PC-9 (cell line): ENCODE data around the gene ZNF787. TPM values are rescaled to one million over a fixed set of nuclear protein-coding genes. Genes with fewer than 3 reads are reported as not detected.

Experiments
- BruUV-seq: library from RNA; stranded (reverse); fragments of 400-500 nt; replicated peaks from 2 replicates; lab custom pipeline; 2021; lab: Mats Ljungman, UMichigan
- CTCF ChIA-PET: fragments of 300-600 bp; sonication (Branson Sonifier 250); formaldehyde crosslinking; loops from one replicate; lab custom pipeline; 2022; ENCODE audit warnings: antibody characterized with exemption; lab: Charles Lee
- POLR2A ChIA-PET: fragments of 300-600 bp; sonication (Branson Sonifier 250); formaldehyde crosslinking; loops from one replicate; lab custom pipeline; 2022; ENCODE audit warnings: antibody characterized with exemption; ENCODE audit not compliant: unreplicated experiment; lab: Charles Lee
- DNase-seq, 2 experiments: peaks; one replicate each; pipeline versions ENCODE4 v3.0.0 to v3.0.0-alpha.2; 2015 to 2022; ENCODE audit warnings: mixed read lengths in 1 of 2
- H2AFZ ChIP-seq: fragments of 200-600 bp; sonication (generic); 2 replicates; pipeline ENCODE4 v1.8.1; 2017; ENCODE audit warnings: antibody characterized with exemption
- H3F3A ChIP-seq: fragments of 200-600 bp; sonication (generic); 2 replicates; pipeline ENCODE4 v1.8.1; 2017; ENCODE audit warnings: antibody characterized with exemption, mild to moderate bottlenecking, low read depth; ENCODE audit not compliant: insufficient read depth
- H3K27ac ChIP-seq: fragments of 200-600 bp; sonication (generic); 2 replicates; pipeline ENCODE4 v1.6.1; 2016; ENCODE audit warnings: mixed run types
- H3K27me3 ChIP-seq: fragments of 200-600 bp; sonication (generic); 2 replicates; pipeline ENCODE4 v1.6.1; 2016; ENCODE audit warnings: low read depth, mixed run types; ENCODE audit not compliant: insufficient read depth
- H3K36me3 ChIP-seq: fragments of 200-600 bp; sonication (generic); 2 replicates; pipeline ENCODE4 v1.6.1; 2016; ENCODE audit warnings: low read depth, mixed run types
- H3K4me1 ChIP-seq: fragments of 200-600 bp; sonication (generic); replicated peaks from 2 replicates; pipeline ENCODE4 v1.6.1; 2016; ENCODE audit warnings: mixed run types; ENCODE audit not compliant: insufficient read depth
- H3K4me2 ChIP-seq: fragments of 200-600 bp; sonication (generic); 2 replicates; pipeline ENCODE4 v1.6.1; 2017; ENCODE audit warnings: mixed run types
- H3K4me3 ChIP-seq: fragments of 200-600 bp; sonication (generic); 2 replicates; pipeline ENCODE4 v1.6.1; 2016; ENCODE audit warnings: mixed run types
- H3K79me2 ChIP-seq: fragments of 200-600 bp; sonication (generic); 2 replicates; pipeline ENCODE4 v1.6.1; 2017; ENCODE audit warnings: low read depth, mixed run types
- H3K9me2 ChIP-seq: fragments of 200-600 bp; sonication (generic); 2 replicates; pipeline ENCODE4 v1.8.1; 2017; ENCODE audit warnings: mild to moderate bottlenecking; ENCODE audit not compliant: insufficient read depth
- H3K9me3 ChIP-seq: fragments of 200-600 bp; sonication (generic); 2 replicates; pipeline ENCODE4 v1.8.1; 2016; ENCODE audit warnings: low read depth; ENCODE audit not compliant: insufficient read depth
- H4K20me1 ChIP-seq: fragments of 200-600 bp; sonication (generic); 2 replicates; pipeline ENCODE4 v1.8.1; 2017; ENCODE audit not compliant: insufficient read depth
- EZH2 ChIP-seq: fragments of 200-600 bp; sonication (generic); IDR thresholded peaks from 2 replicates; pipeline ENCODE4 v1.8.0; 2017; ENCODE audit warnings: antibody characterized with exemption, low read depth
- intact Hi-C: fragments of 100-400 bp; cut with micrococcal nuclease; formaldehyde crosslinking; loops from one replicate; pipeline ENCODE4 v1.10.0; 2022; ENCODE audit not compliant: unreplicated experiment
- total RNA-seq: library from RNA; stranded (reverse); gene quantifications from 2 replicates; pipeline ENCODE4 v1.2.3, GENCODE V29; 2021
- TF ChIP-seq, protein P1 (sequence below): fragments of 200-600 bp; sonication (generic); conservative IDR thresholded peaks from 2 replicates; pipeline ENCODE4 v1.6.1; 2017; ENCODE audit warnings: mixed run types, antibody characterized with exemption, mild to moderate bottlenecking, moderate library complexity

Gene ZNF787
- total RNA-seq, 1 experiment from 2014 or later: 51.4 TPM

GRCh38 chr19:56117376-56117884 is 3.7 kb downstream of the ZNF787 start:
- H3K4me3 ChIP-seq: no peak overlapping the region
- peak in 1 of 2 experiments; percentile 20 for DNase-seq
- H3K4me2 ChIP-seq: no peak overlapping the region
- POLR2A ChIA-PET: no interaction called here
- H4K20me1 ChIP-seq: peaks cover 73% of the 10 kb centered on the region
- CTCF ChIA-PET: no interaction called here
- intact Hi-C loops: no loop called here
- H3K9me2 ChIP-seq: no peaks in the 10 kb centered on the region
- H3K9me3 ChIP-seq: no peaks in the 10 kb centered on the region
- no TSS peak for BruUV-seq
- H3K4me1 ChIP-seq: peaks cover 14% of the 10 kb centered on the region
- H3K36me3 ChIP-seq: peaks cover 10% of the 10 kb centered on the region; the same call in 1 of the 2 replicates
- H3F3A ChIP-seq: peaks cover 23% of the 10 kb centered on the region; the same call in 1 of the 2 replicates
- H3K79me2 ChIP-seq: peaks cover 81% of the 10 kb centered on the region
- TF ChIP-seq, protein P1, sequence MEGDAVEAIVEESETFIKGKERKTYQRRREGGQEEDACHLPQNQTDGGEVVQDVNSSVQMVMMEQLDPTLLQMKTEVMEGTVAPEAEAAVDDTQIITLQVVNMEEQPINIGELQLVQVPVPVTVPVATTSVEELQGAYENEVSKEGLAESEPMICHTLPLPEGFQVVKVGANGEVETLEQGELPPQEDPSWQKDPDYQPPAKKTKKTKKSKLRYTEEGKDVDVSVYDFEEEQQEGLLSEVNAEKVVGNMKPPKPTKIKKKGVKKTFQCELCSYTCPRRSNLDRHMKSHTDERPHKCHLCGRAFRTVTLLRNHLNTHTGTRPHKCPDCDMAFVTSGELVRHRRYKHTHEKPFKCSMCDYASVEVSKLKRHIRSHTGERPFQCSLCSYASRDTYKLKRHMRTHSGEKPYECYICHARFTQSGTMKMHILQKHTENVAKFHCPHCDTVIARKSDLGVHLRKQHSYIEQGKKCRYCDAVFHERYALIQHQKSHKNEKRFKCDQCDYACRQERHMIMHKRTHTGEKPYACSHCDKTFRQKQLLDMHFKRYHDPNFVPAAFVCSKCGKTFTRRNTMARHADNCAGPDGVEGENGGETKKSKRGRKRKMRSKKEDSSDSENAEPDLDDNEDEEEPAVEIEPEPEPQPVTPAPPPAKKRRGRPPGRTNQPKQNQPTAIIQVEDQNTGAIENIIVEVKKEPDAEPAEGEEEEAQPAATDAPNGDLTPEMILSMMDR: no peak
- TF ChIP-seq EZH2: no peak
- no peaks in the 10 kb centered on the region for H3K27me3 ChIP-seq
- no peak overlapping the region for H3K27ac ChIP-seq
- no peak overlapping the region for H2AFZ ChIP-seq

GRCh38 chr19:56116606-56117005 is 4.5 kb downstream of the ZNF787 start:
- POLR2A ChIA-PET: no interaction called here
- peaks cover 16% of the 10 kb centered on the region for H3K4me1 ChIP-seq
- CTCF ChIA-PET: no interaction called here
- no peaks in the 10 kb centered on the region for H3K9me3 ChIP-seq
- DNase-seq: peak in 1 of 2 experiments; percentile 11
- no peaks in the 10 kb centered on the region for H3K9me2 ChIP-seq
- BruUV-seq: no TSS peak
- peaks cover 10% of the 10 kb centered on the region; the same call in 1 of the 2 replicates for H3K36me3 ChIP-seq
- intact Hi-C loops: no loop called here
- H3K79me2 ChIP-seq: peaks cover 89% of the 10 kb centered on the region
- no peaks in the 10 kb centered on the region for H3K27me3 ChIP-seq
- H3K4me3 ChIP-seq: no peak overlapping the region
- H3K27ac ChIP-seq: no peak overlapping the region
- H3K4me2 ChIP-seq: no peak overlapping the region
- TF ChIP-seq, protein P1: no peak
- no peak for TF ChIP-seq EZH2
- peaks cover 23% of the 10 kb centered on the region for H3F3A ChIP-seq
- H4K20me1 ChIP-seq: peaks cover 81% of the 10 kb centered on the region
- no peak overlapping the region for H2AFZ ChIP-seq

DNA sequence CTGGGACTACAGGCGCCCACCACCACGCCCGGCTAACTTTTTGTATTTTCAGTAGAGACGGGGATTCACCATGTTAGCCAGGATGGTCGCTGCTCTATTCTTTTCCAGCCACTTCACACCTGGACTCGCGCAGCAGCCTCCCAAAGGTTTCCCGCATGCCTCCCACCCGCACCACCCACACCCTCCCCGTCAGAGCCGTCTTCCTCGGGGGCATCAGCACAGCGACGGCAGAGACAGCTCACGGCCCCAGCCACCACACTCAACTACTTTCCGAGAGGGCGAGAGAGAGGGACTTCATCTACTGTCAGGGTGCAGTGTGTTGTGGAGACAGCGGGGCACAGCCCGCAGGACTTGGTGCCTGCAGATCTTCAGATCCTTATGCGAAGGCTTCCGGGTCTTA is 5.6 kb downstream of the ZNF787 start:
- CTCF ChIA-PET: no interaction called here

More for the DNA sequence above, 5.6 kb downstream of the ZNF787 start:
- intact Hi-C loops: no loop called here
- H3K9me3 ChIP-seq: no peaks in the 10 kb centered on the region
- peaks cover 27% of the 10 kb centered on the region for H3F3A ChIP-seq
- H3K4me3 ChIP-seq: no peak overlapping the region
- no peak overlapping the region for H3K4me2 ChIP-seq
- no peak for DNase-seq
- no peaks in the 10 kb centered on the region for H3K27me3 ChIP-seq
- BruUV-seq: no TSS peak
- peaks cover 92% of the 10 kb centered on the region for H4K20me1 ChIP-seq
- H3K36me3 ChIP-seq: peaks cover 10% of the 10 kb centered on the region; the same call in 1 of the 2 replicates
- H3K79me2 ChIP-seq: peaks cover 99% of the 10 kb centered on the region
- POLR2A ChIA-PET: no interaction called here
- TF ChIP-seq EZH2: no peak
- TF ChIP-seq, protein P1: no peak
- H3K9me2 ChIP-seq: no peaks in the 10 kb centered on the region
- no peak overlapping the region for H3K27ac ChIP-seq
- peaks cover 27% of the 10 kb centered on the region for H3K4me1 ChIP-seq
- H2AFZ ChIP-seq: no peak overlapping the region
